Subcutaneous adipose tissue (tissue), 4 donors: ENCODE measurements around the gene LRRC4C. TPM values are rescaled to one million over a fixed set of nuclear protein-coding genes. Genes with fewer than 3 reads are reported as not detected.

ENCODE experiments used
- total RNA-seq, 4 donors: library from RNA; depleted of rRNA; stranded (reverse); fragments of >200 nt; gene quantifications; one replicate each; pipeline ENCODE4 v1.1.0, GENCODE V29; 2016
- TF ChIP-seq, protein P1 (sequence below): fragments of 450-650 bp; IDR thresholded peaks from one replicate; pipeline ENCODE4 v1.5.1; 2016; ENCODE audit warnings: low read depth, mild to moderate bottlenecking, control low read depth, antibody characterized with exemption, moderate library complexity

Gene LRRC4C
- total RNA-seq, 4 donors from 2014 or later, result 0.16 to 1.3 (median 1.0) TPM; not detected in 1

DNA sequence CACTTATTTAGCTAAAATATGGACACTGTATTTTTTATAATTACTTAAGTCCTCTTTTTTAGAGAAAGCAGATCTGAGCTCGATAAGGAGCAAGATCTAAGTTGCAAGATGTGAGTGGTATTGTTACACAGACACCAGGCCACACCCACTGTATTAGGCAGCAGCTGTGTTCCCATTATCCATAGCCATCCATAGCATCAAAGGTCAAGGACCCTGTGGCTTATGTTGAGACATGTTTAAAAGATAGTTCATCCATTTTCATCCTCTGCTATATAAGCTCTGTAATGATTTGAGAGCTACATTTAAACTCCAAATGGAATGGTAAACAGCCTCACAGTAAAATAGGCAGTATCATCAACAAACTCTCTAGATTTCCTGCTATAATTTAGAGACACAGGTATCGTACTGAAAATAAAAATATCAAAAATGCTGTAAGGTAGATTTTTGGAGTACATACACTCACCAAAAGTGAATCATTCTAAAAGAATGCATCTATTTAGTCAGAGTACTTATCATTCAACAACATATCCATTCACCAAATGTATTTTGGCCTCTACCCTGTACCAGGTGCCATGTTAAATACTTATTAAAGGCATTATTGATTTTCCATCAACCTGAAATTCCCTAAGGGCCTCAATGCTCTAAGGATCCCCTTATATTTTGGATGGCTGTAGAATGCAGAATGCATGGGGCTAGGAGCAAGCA is 574.0 kb downstream of the LRRC4C start:
- TF ChIP-seq, protein P1, sequence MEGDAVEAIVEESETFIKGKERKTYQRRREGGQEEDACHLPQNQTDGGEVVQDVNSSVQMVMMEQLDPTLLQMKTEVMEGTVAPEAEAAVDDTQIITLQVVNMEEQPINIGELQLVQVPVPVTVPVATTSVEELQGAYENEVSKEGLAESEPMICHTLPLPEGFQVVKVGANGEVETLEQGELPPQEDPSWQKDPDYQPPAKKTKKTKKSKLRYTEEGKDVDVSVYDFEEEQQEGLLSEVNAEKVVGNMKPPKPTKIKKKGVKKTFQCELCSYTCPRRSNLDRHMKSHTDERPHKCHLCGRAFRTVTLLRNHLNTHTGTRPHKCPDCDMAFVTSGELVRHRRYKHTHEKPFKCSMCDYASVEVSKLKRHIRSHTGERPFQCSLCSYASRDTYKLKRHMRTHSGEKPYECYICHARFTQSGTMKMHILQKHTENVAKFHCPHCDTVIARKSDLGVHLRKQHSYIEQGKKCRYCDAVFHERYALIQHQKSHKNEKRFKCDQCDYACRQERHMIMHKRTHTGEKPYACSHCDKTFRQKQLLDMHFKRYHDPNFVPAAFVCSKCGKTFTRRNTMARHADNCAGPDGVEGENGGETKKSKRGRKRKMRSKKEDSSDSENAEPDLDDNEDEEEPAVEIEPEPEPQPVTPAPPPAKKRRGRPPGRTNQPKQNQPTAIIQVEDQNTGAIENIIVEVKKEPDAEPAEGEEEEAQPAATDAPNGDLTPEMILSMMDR, result no peak

DNA sequence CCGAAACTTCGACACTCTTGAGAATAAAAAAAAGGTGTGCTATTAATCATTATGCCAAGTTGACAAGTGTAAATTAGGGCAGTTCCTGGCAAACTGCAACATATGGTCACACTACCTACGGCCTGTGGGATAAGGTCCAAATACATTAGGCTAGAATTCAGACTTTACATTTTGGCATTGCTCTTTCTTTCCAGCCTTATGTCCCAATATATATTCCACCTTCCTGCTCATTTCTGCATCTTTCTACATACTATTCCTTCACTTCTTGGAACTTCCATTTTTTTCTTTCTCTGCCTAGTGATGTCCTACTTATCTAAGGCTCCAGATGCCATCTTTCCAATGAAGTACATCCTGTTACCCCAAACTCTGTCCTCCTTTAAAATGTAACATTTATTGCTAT is 577.2 kb downstream of the LRRC4C start:
- TF ChIP-seq, protein P1, result no peak

DNA sequence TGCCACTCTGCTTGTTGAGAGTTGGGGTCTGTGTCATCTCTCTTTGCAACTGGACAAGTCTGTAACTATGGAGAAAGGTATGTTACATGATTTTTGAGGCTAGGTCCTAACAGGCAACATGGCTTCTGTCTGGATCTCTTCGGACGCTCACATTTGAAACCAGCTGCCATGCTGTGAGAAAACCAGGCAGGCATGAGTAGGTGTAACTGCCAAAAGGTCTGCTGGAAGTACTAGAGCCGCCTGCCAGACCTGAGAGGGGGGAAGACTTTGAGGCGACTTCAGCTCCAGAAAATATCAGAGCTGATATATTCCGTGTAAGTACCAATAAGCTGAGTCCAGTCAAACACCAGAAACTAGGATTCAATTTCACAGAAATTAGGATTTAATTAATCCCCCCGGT is 579.5 kb downstream of the LRRC4C start:
- TF ChIP-seq, protein P1, result no peak

DNA sequence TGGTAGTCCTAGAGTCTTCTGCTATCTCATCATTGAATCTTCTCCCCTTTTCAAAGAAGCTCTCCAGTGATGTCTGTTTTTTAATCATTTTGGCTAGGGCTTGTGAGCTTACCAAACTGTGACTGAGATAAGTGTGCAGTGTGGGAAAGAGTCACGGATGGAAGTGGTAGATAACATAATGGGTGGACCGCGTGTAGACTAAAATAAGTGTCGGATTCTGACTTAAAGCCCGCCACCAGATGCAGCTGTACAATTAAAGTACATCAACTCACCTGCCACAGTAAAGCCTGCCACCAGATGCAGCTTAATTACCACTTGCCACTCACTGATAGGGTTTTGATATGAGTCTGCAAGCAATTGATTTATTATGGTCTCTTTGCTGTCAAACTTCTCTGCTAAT is 581.5 kb downstream of the LRRC4C start:
- TF ChIP-seq, protein P1, result no peak

DNA sequence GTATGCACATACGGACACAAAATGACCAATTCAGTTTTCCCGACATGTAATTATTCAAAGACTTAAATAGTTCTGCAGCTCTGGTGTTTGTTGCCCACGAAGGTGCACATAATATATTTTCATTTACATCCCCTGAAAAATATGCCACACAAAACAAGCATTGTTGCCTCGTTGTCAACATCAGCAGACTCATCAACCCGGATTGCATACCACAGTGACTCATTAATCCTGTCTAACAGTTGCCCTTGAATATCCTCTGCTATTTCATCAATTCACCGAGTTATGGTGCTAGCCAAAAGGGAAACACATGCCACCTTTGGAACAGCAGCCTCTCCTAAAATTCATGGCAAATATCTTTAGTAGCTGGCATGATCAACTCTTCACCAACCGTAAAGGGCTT is 582.2 kb downstream of the LRRC4C start:
- TF ChIP-seq, protein P1, result no peak

DNA sequence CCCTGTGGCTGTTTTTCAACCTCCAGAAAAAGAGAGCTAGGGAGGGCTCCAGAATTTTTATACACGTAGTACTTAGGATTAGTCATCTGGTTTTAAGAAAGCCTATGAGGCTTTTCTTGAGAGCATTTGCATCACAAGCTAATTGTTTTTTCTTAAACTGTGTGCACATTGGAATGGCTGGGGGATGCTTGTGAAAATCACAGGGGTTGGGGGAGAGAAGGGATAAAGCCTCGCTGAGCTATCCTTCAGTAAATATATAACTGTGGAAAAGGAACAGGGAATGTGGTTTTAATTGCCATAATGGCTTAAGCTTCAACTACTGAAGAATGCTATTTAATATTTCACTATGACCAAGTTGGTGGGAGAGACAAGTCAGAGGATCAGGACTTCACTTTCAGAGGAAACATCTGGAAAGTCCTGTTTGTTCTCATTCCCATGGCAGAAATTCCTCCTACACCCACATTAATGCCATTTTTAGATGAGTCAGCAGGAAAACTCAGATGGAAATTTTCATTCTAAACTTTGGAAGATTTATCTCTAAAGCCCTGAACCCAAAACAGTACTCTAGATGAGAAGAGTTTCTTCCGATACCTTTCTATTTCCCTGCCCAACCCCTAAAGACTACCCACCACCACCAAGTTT is 591.3 kb downstream of the LRRC4C start:
- TF ChIP-seq, protein P1, result no peak

DNA sequence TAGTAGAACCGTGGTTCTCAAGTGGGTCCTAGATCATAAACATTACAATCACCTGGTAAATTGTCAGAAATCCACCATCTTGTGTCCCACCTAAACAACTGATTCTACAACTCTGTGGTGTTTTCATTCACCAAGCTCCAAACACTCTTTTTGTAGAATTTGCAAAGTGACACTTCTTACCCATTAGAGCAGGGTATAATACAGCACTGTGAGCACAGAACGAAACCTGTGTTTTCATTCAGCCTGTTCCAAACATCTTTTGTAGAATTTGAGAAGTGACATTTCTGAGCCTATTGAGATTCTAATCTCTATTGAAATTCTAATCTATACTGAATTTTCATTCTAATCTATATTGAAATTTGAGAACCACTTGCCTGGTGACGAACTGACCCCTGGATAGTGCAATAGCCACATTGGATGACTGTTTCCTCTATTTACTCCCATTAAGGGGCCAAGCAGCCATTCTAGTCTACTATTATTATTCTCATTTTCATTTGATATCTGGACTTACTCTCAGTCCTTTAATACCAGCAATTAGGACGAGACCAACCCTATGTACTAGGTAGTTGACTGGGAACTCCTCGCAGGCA is 616.6 kb downstream of the LRRC4C start:
- TF ChIP-seq, protein P1, result no peak
